CD8-positive, alpha-beta memory T cell (primary cell): Measurements from ENCODE around the gene DDX27. TPM values are rescaled to one million over a fixed set of nuclear protein-coding genes. Genes with fewer than 3 reads are reported as not detected.

Source experiments
- CTCF ChIA-PET: fragments of 350-600 bp; sonication (Branson Sonifier 250); formaldehyde crosslinking; loops from one replicate; lab custom pipeline; 2021; ENCODE audit warnings: antibody characterized with exemption; lab: Charles Lee
- POLR2A ChIA-PET: fragments of 350-600 bp; sonication (Branson Sonifier 250); formaldehyde crosslinking; loops from one replicate; lab custom pipeline; 2021; ENCODE audit warnings: antibody characterized with exemption; lab: Charles Lee
- DNase-seq, 5 donors: peaks; one replicate each; pipeline versions ENCODE4 v3.0.0 to v3.0.0-alpha.2; 2020 to 2022; ENCODE audit warnings: mixed read lengths in 1 of 5
- H3K27ac ChIP-seq: one replicate; pipeline ENCODE4 v1.7.0; 2013; ENCODE audit warnings: low read depth, mild to moderate bottlenecking, low read length, moderate library complexity
- H3K27me3 ChIP-seq: 2 replicates; pipeline ENCODE4 v1.7.0; 2013; ENCODE audit warnings: low read length, mild to moderate bottlenecking; ENCODE audit not compliant: insufficient read depth, poor library complexity, severe bottlenecking
- H3K36me3 ChIP-seq: 2 replicates; pipeline ENCODE4 v1.7.0; 2013; ENCODE audit warnings: mild to moderate bottlenecking, low read length, moderate library complexity; ENCODE audit not compliant: insufficient read depth
- H3K4me1 ChIP-seq: 2 replicates; pipeline ENCODE4 v1.7.0; 2013; ENCODE audit warnings: mild to moderate bottlenecking, low read length, moderate library complexity; ENCODE audit not compliant: insufficient read depth
- H3K4me3 ChIP-seq: 2 replicates; pipeline ENCODE4 v1.7.0; 2013; ENCODE audit warnings: mild to moderate bottlenecking, low read length
- H3K9me3 ChIP-seq: 2 replicates; pipeline ENCODE4 v1.7.0; 2013; ENCODE audit warnings: mild to moderate bottlenecking, low read length
- H3K27ac Mint-ChIP-seq, 8 donors: one replicate each; pipeline ENCODE4 v1.8.0; 2020 to 2021; ENCODE audit warnings: mixed read lengths in 8 of 8, mild to moderate bottlenecking in 6 of 8, inconsistent platforms in 3 of 8, moderate library complexity in 3 of 8
- H3K27me3 Mint-ChIP-seq, 2 donors: one replicate each; pipeline ENCODE4 v1.8.0; 2020 to 2021; ENCODE audit warnings: mixed read lengths in 2 of 2, mild to moderate bottlenecking in 1 of 2, moderate library complexity in 1 of 2
- H3K36me3 Mint-ChIP-seq, 3 donors: one replicate each; pipeline ENCODE4 v1.8.0; 2020 to 2021; ENCODE audit warnings: mixed read lengths in 3 of 3, inconsistent platforms in 1 of 3, mild to moderate bottlenecking in 1 of 3
- H3K4me1 Mint-ChIP-seq, 3 donors: one replicate each; pipeline ENCODE4 v1.8.0; 2020 to 2021; ENCODE audit warnings: mixed read lengths in 3 of 3, inconsistent platforms in 1 of 3, mild to moderate bottlenecking in 1 of 3
- H3K4me3 Mint-ChIP-seq, 7 donors: one replicate each; pipeline ENCODE4 v1.8.0; 2020 to 2021; ENCODE audit warnings: mixed read lengths in 7 of 7, mild to moderate bottlenecking in 6 of 7, moderate library complexity in 4 of 7, inconsistent platforms in 2 of 7
- H3K9me3 Mint-ChIP-seq, 5 donors: one replicate each; pipeline ENCODE4 v1.8.0; 2020 to 2022; ENCODE audit warnings: mixed read lengths in 5 of 5, mild to moderate bottlenecking in 3 of 5, moderate library complexity in 2 of 5, inconsistent platforms in 1 of 5
- polyA plus RNA-seq: library from polyadenylated mRNA; unstranded; fragments of 300-500 nt; fragmentation: Illumina TruSeq; gene quantifications from one replicate; pipeline ENCODE4 v1.2.3, GENCODE V29; 2021
- total RNA-seq, 2 experiments: library from RNA; stranded (reverse); gene quantifications; one replicate each; pipeline ENCODE4 v1.2.3, GENCODE V29; 2021

Gene DDX27
- total and polyA plus RNA-seq, 3 experiments from 2014 or later = 50.1 to 68.7 (median 67.3) TPM

GRCh38 chr20:49275636-49276035, 56.4 kb downstream of the DDX27 start:
- Mint-ChIP-seq H3K9me3 (peaks cover 7 to 24% (median 20%) of the 10 kb centered on the region in 5 donors), H3K4me3 (peak overlapping the region; percentile 36 to 98 (median 90)), H3K4me1 (peaks cover 56 to 76% (median 68%) of the 10 kb centered on the region in 3 donors), H3K27me3 (peaks cover 0 to 11% of the 10 kb centered on the region in 2 donors), H3K36me3 (peaks cover 24 to 74% (median 31%) of the 10 kb centered on the region in 3 donors), H3K27ac (peak overlapping the region; percentile 36 to 98 (median 96))
- ChIA-PET POLR2A (interaction anchor here (1.2 kb wide), 1 partner anchor 15 kb away, joined by 9 read pairs; no protein-coding TSS in a partner anchor), CTCF (interaction anchor here (1.1 to 1.8 kb wide), 2 partner anchors 44 to 47 kb away, joined by 4 to 8 read pairs; no protein-coding TSS in a partner anchor)
- Histone ChIP-seq H3K27ac (no peak overlapping the region), H3K36me3 (peaks cover 43% of the 10 kb centered on the region), H3K4me3 (peak overlapping the region; percentile 10), H3K9me3 (peaks cover 9% of the 10 kb centered on the region), H3K4me1 (peaks cover 64% of the 10 kb centered on the region), H3K27me3 (no peaks in the 10 kb centered on the region)
- DNase-seq = no peak

- peaks cover 57 to 76% (median 68%) of the 10 kb centered on the region in 3 donors for H3K4me1 Mint-ChIP-seq
These were observed 57.1 kb downstream of the DDX27 start for GRCh38 chr20:49276161-49276960.

GRCh38 chr20:49276961-49277785, 58.0 kb downstream of the DDX27 start:
- H3K36me3 ChIP-seq = peaks cover 43% of the 10 kb centered on the region
- Mint-ChIP-seq H3K4me1 (peaks cover 61 to 78% (median 71%) of the 10 kb centered on the region in 3 donors), H3K9me3 (peaks cover 18 to 39% (median 36%) of the 10 kb centered on the region in 5 donors), H3K36me3 (peaks cover 32 to 76% (median 43%) of the 10 kb centered on the region in 3 donors), H3K27ac (peak overlapping the region; percentile 91 to 100 (median 96)), H3K4me3 (peak overlapping the region; percentile 90 to 98 (median 96)), H3K27me3 (peaks cover 0 to 11% of the 10 kb centered on the region in 2 donors)
- peak overlapping the region; percentile 88 for H3K27ac ChIP-seq
- H3K9me3 ChIP-seq = peaks cover 24% of the 10 kb centered on the region
- DNase-seq = peak in 4 of 5 donors; percentile 11 to 57 (median 22)
- no peaks in the 10 kb centered on the region for H3K27me3 ChIP-seq
- peaks cover 64% of the 10 kb centered on the region for H3K4me1 ChIP-seq
- POLR2A ChIA-PET = interaction anchor here (0.5 to 1.2 kb wide), 11 partner anchors 10 to 1107 kb away, joined by 3 to 11 read pairs (median 6); partner anchors contain the start of genes DDX27 and STAU1
- H3K4me3 ChIP-seq = peak overlapping the region; percentile 97
- CTCF ChIA-PET = interaction anchor here (1.2 to 1.8 kb wide), 2 partner anchors 31 to 46 kb away, joined by 4 to 8 read pairs; no protein-coding TSS in a partner anchor

More at GRCh38 chr20:49276161-49276960, 57.1 kb downstream of the DDX27 start:
- H3K4me3 ChIP-seq = peak overlapping the region; percentile 97
- peaks cover 43% of the 10 kb centered on the region for H3K36me3 ChIP-seq
- DNase-seq = peak; percentile 20 to 71 (median 35)
- H3K36me3 Mint-ChIP-seq = peaks cover 27 to 74% (median 35%) of the 10 kb centered on the region in 3 donors
- H3K27ac Mint-ChIP-seq = peak overlapping the region; percentile 91 to 100 (median 96)
- peak overlapping the region; percentile 88 for H3K27ac ChIP-seq
- peak overlapping the region; percentile 90 to 98 (median 96) for H3K4me3 Mint-ChIP-seq
- peaks cover 0 to 10% of the 10 kb centered on the region in 2 donors for H3K27me3 Mint-ChIP-seq
- H3K9me3 ChIP-seq = peaks cover 16% of the 10 kb centered on the region
- no peaks in the 10 kb centered on the region for H3K27me3 ChIP-seq
- peaks cover 13 to 31% (median 28%) of the 10 kb centered on the region in 5 donors for H3K9me3 Mint-ChIP-seq
- H3K4me1 ChIP-seq = peaks cover 62% of the 10 kb centered on the region
- ChIA-PET CTCF (interaction anchor here (0.7 to 1.8 kb wide), 4 partner anchors 9 to 47 kb away, joined by 3 to 8 read pairs (median 4); no protein-coding TSS in a partner anchor), POLR2A (interaction anchor here (1.0 to 1.2 kb wide), 3 partner anchors 9 to 16 kb away, joined by 4 to 9 read pairs (median 8); no protein-coding TSS in a partner anchor)

- peaks cover 62 to 78% (median 71%) of the 10 kb centered on the region in 3 donors for H3K4me1 Mint-ChIP-seq
- H3K9me3 Mint-ChIP-seq = peaks cover 23 to 44% (median 41%) of the 10 kb centered on the region in 5 donors
- Histone ChIP-seq H3K9me3 (peaks cover 29% of the 10 kb centered on the region), H3K4me1 (peaks cover 65% of the 10 kb centered on the region), H3K4me3 (peak overlapping the region; percentile 97), H3K27me3 (no peaks in the 10 kb centered on the region), H3K27ac (peak overlapping the region; percentile 88), H3K36me3 (peaks cover 43% of the 10 kb centered on the region)
- no peak for DNase-seq
- H3K27me3 Mint-ChIP-seq = peaks cover 0 to 12% of the 10 kb centered on the region in 2 donors
- ChIA-PET POLR2A (interaction anchor here (0.5 to 1.2 kb wide), 9 partner anchors 11 to 1106 kb away, joined by 3 to 11 read pairs (median 6); partner anchors contain the start of genes DDX27 and STAU1), CTCF (no interaction called here)
- H3K4me3 Mint-ChIP-seq = peak overlapping the region; percentile 90 to 98 (median 96)
- peaks cover 33 to 77% (median 45%) of the 10 kb centered on the region in 3 donors for H3K36me3 Mint-ChIP-seq
- H3K27ac Mint-ChIP-seq = peak overlapping the region; percentile 91 to 100 (median 96)
These were observed 58.5 kb downstream of the DDX27 start for GRCh38 chr20:49277786-49278035.

- peaks cover 65 to 80% (median 73%) of the 10 kb centered on the region in 3 donors for H3K4me1 Mint-ChIP-seq
- POLR2A ChIA-PET = interaction anchor here (0.5 to 1.2 kb wide), 11 partner anchors 9 to 1106 kb away, joined by 3 to 11 read pairs (median 5); partner anchors contain the start of genes DDX27 and STAU1
- H3K36me3 ChIP-seq = peaks cover 45% of the 10 kb centered on the region
- peaks cover 38 to 80% (median 49%) of the 10 kb centered on the region in 3 donors for H3K36me3 Mint-ChIP-seq
- H3K9me3 ChIP-seq = peaks cover 34% of the 10 kb centered on the region
- H3K27me3 ChIP-seq = no peaks in the 10 kb centered on the region
- peak within 1 kb of the TSS; percentile 90 to 98 (median 96) for H3K4me3 Mint-ChIP-seq
- H3K4me1 ChIP-seq = peaks cover 65% of the 10 kb centered on the region
- H3K27ac Mint-ChIP-seq = peak within 1 kb of the TSS; percentile 91 to 100 (median 98)
- peaks cover 0 to 14% of the 10 kb centered on the region in 2 donors for H3K27me3 Mint-ChIP-seq
- peak within 1 kb of the TSS; percentile 97 for H3K4me3 ChIP-seq
- H3K9me3 Mint-ChIP-seq = peaks cover 28 to 49% (median 46%) of the 10 kb centered on the region in 5 donors
- CTCF ChIA-PET = no interaction called here
- H3K27ac ChIP-seq = peak within 1 kb of the TSS; percentile 88
- DNase-seq = peak; percentile 96 to 99 (median 99)
These were observed 59.0 kb downstream of the DDX27 start, which contains the start of gene ZNFX1 for GRCh38 chr20:49278036-49278817. TSS of gene ZNFX1 (minus strand) at chr20:49278057. CDS start at chr20:49275839, 2,218 bp downstream.

GRCh38 chr20:49278818-49279676, 59.8 kb downstream of the DDX27 start:
- H3K4me3 ChIP-seq = peak overlapping the region; percentile 97
- H3K4me1 ChIP-seq = peaks cover 66% of the 10 kb centered on the region
- ChIA-PET POLR2A (interaction anchor here (0.6 to 1.7 kb wide), 9 partner anchors 8 to 60 kb away, joined by 3 to 14 read pairs (median 5); partner anchors contain the start of gene DDX27), CTCF (interaction anchor here (2.2 kb wide), 1 partner anchor 33 kb away, joined by 5 read pairs; no protein-coding TSS in a partner anchor)
- H3K36me3 Mint-ChIP-seq = peaks cover 46 to 82% (median 57%) of the 10 kb centered on the region in 3 donors
- H3K27ac ChIP-seq = peak overlapping the region; percentile 88
- peaks cover 42% of the 10 kb centered on the region for H3K9me3 ChIP-seq
- peak overlapping the region; percentile 90 to 98 (median 93) for H3K4me3 Mint-ChIP-seq
- DNase-seq = peak in 1 of 5 donors; percentile 12
- peaks cover 35 to 58% (median 55%) of the 10 kb centered on the region in 5 donors for H3K9me3 Mint-ChIP-seq
- peaks cover 73 to 81% (median 80%) of the 10 kb centered on the region in 3 donors for H3K4me1 Mint-ChIP-seq
- peaks cover 45% of the 10 kb centered on the region for H3K36me3 ChIP-seq
- H3K27ac Mint-ChIP-seq = peak overlapping the region; percentile 91 to 99 (median 97)
- H3K27me3 ChIP-seq = no peaks in the 10 kb centered on the region
- H3K27me3 Mint-ChIP-seq = peaks cover 0 to 17% of the 10 kb centered on the region in 2 donors
